GM23338 (cell line): ENCODE data around the gene FHIT. TPM values are rescaled to one million over a fixed set of nuclear protein-coding genes. Genes with fewer than 3 reads are reported as not detected.

ENCODE experiments used
- ATAC-seq: fragments of 200-7000 bp; cut with Tn5 transposase; 3 replicates; pipeline ENCODE4 v1.9.1; 2020
- DNase-seq: peaks from one replicate; pipeline ENCODE4 v3.0.0-alpha.2; 2015; ENCODE audit warnings: low spot score
- H2AFZ ChIP-seq: fragments of 200-600 bp; sonication (generic); 2 replicates; pipeline ENCODE4 v1.8.0; 2016; ENCODE audit warnings: antibody characterized with exemption, mild to moderate bottlenecking, moderate library complexity
- H3F3A ChIP-seq: fragments of 200-600 bp; sonication (generic); replicated peaks from 2 replicates; pipeline ENCODE4 v1.8.0; 2017; ENCODE audit warnings: antibody characterized with exemption, mixed run types, low read depth
- H3K27ac ChIP-seq: fragments of 200-600 bp; sonication (generic); 2 replicates; pipeline ENCODE4 v1.6.1; 2016; ENCODE audit warnings: low read depth
- H3K27me3 ChIP-seq: fragments of 200-600 bp; sonication (generic); 2 replicates; pipeline ENCODE4 v1.8.0; 2016; ENCODE audit warnings: mild to moderate bottlenecking, mixed run types, moderate library complexity; ENCODE audit not compliant: insufficient read depth
- H3K36me3 ChIP-seq: fragments of 200-600 bp; sonication (generic); 2 replicates; pipeline ENCODE4 v1.8.0; 2016; ENCODE audit warnings: mild to moderate bottlenecking; ENCODE audit not compliant: insufficient read depth
- H3K4me1 ChIP-seq: fragments of 200-600 bp; sonication (generic); 2 replicates; pipeline ENCODE4 v1.8.0; 2016; ENCODE audit warnings: mild to moderate bottlenecking, moderate library complexity; ENCODE audit not compliant: insufficient read depth
- H3K4me2 ChIP-seq: fragments of 200-600 bp; sonication (generic); 2 replicates; pipeline ENCODE4 v1.7.1; 2017; ENCODE audit warnings: mixed run types
- H3K4me3 ChIP-seq: fragments of 200-600 bp; sonication (generic); 2 replicates; pipeline ENCODE4 v1.6.1; 2016; ENCODE audit warnings: mixed run types
- H3K79me2 ChIP-seq: fragments of 200-600 bp; sonication (generic); replicated peaks from 2 replicates; pipeline ENCODE4 v1.8.0; 2017; ENCODE audit warnings: mild to moderate bottlenecking; ENCODE audit not compliant: insufficient read depth
- H3K9me2 ChIP-seq: fragments of 200-600 bp; sonication (generic); 2 replicates; pipeline ENCODE4 v1.8.0; 2017; ENCODE audit not compliant: insufficient read depth
- H4K20me1 ChIP-seq: fragments of 200-600 bp; sonication (generic); replicated peaks from 2 replicates; pipeline ENCODE4 v1.8.0; 2017; ENCODE audit warnings: mild to moderate bottlenecking; ENCODE audit not compliant: insufficient read depth
- H3K27ac Mint-ChIP-seq: 2 replicates; pipeline ENCODE4 v1.8.0; 2020; ENCODE audit warnings: inconsistent platforms, mild to moderate bottlenecking, moderate library complexity, mixed read lengths
- H3K27me3 Mint-ChIP-seq: 3 replicates; pipeline ENCODE4 v1.8.0; 2022; ENCODE audit warnings: low read depth, mild to moderate bottlenecking, moderate library complexity, mixed read lengths, inconsistent platforms; ENCODE audit not compliant: insufficient read depth, poor library complexity
- H3K36me3 Mint-ChIP-seq: 3 replicates; pipeline ENCODE4 v1.8.0; 2021; ENCODE audit warnings: low read depth, mild to moderate bottlenecking, inconsistent platforms, moderate library complexity, mixed read lengths
- H3K4me1 Mint-ChIP-seq: 3 replicates; pipeline ENCODE4 v1.8.0; 2020; ENCODE audit warnings: mild to moderate bottlenecking, inconsistent platforms, mixed read lengths
- H3K4me3 Mint-ChIP-seq: 3 replicates; pipeline ENCODE4 v1.8.0; 2021; ENCODE audit warnings: moderate library complexity, mild to moderate bottlenecking, inconsistent platforms, mixed read lengths
- H3K9me3 Mint-ChIP-seq: 3 replicates; pipeline ENCODE4 v1.8.0; 2020; ENCODE audit warnings: moderate library complexity, mild to moderate bottlenecking, inconsistent platforms, mixed read lengths
- CREB1 ChIP-seq: fragments of 250-450 bp; sonication (Bioruptor Pico); IDR thresholded peaks from 2 replicates; pipeline ENCODE4 v1.5.0; 2020; ENCODE audit warnings: low read depth, mild to moderate bottlenecking, moderate library complexity
- EZH2 ChIP-seq: fragments of 200-600 bp; sonication (generic); IDR thresholded peaks from one replicate; pipeline ENCODE4 v1.8.0; 2017; ENCODE audit warnings: antibody characterized with exemption, mild to moderate bottlenecking, low read depth; ENCODE audit not compliant: unreplicated experiment
- EZH2phosphoT487 ChIP-seq: fragments of 200-600 bp; sonication (generic); IDR thresholded peaks from one replicate; pipeline ENCODE4 v1.8.1; 2018; ENCODE audit warnings: antibody characterized with exemption; ENCODE audit not compliant: unreplicated experiment
- JUNB ChIP-seq: IDR thresholded peaks from one replicate; pipeline ENCODE4 v1.6.1; 2016; ENCODE audit warnings: antibody characterized with exemption; ENCODE audit not compliant: unreplicated experiment
- NANOG ChIP-seq: IDR thresholded peaks from 2 replicates; pipeline ENCODE4 v1.6.1; 2016; ENCODE audit warnings: antibody characterized with exemption, borderline replicate concordance
- POLR2AphosphoS5 ChIP-seq: IDR thresholded peaks from 2 replicates; pipeline ENCODE4 v1.6.1; 2016; ENCODE audit warnings: antibody characterized with exemption, low read depth
- STAT1 ChIP-seq: IDR thresholded peaks from one replicate; pipeline ENCODE4 v1.6.1; 2016; ENCODE audit warnings: antibody characterized with exemption; ENCODE audit not compliant: unreplicated experiment
- ZNF114 ChIP-seq: fragments of 250-450 bp; sonication (Bioruptor Pico); IDR thresholded peaks from 2 replicates; pipeline ENCODE4 v1.5.0; 2020; ENCODE audit warnings: mild to moderate bottlenecking, moderate library complexity
- ZNF331 ChIP-seq: fragments of 250-450 bp; sonication (Bioruptor Pico); IDR thresholded peaks from 2 replicates; pipeline ENCODE4 v1.5.0; 2020; ENCODE audit warnings: low read depth, mild to moderate bottlenecking, moderate library complexity
- ZNF462 ChIP-seq: fragments of 250-450 bp; sonication (Bioruptor Pico); IDR thresholded peaks from 2 replicates; pipeline ENCODE4 v1.5.0; 2020; ENCODE audit warnings: mild to moderate bottlenecking, moderate library complexity
- polyA plus RNA-seq: library from polyadenylated mRNA; unstranded; fragments of >200 nt; fragmentation: Nextera tagmentation; extraction: Ambion mirVana; gene quantifications from 2 replicates; pipeline ENCODE4 v1.2.1, GENCODE V29; 2016
- total RNA-seq: library from RNA; depleted of rRNA; stranded (reverse); fragments of >200 nt; shearing (Covaris generic); gene quantifications from 2 replicates; pipeline ENCODE4 v1.2.3, GENCODE V29; 2014
- TF ChIP-seq, protein P1 (sequence below): IDR thresholded peaks from one replicate; pipeline ENCODE4 v1.6.1; 2018; ENCODE audit warnings: antibody characterized with exemption; ENCODE audit not compliant: unreplicated experiment
- TF ChIP-seq, protein P2 (sequence below): IDR thresholded peaks from 2 replicates; pipeline ENCODE4 v1.6.1; 2016; ENCODE audit warnings: antibody characterized with exemption
- TF ChIP-seq, protein P3 (sequence below), 2 experiments: fragments of 200-600 bp in 1 of 2; sonication (generic) in 1 of 2; conservative IDR thresholded peaks; 2 replicates each; pipeline versions ENCODE4 v1.5.1 to v1.6.1; 2016 to 2017; ENCODE audit warnings: antibody characterized with exemption in 2 of 2, low read depth in 2 of 2, mild to moderate bottlenecking in 2 of 2, moderate library complexity in 1 of 2

The FHIT gene
- total and polyA plus RNA-seq, 2 experiments from 2014 or later: 3.0 to 8.3 TPM

DNA sequence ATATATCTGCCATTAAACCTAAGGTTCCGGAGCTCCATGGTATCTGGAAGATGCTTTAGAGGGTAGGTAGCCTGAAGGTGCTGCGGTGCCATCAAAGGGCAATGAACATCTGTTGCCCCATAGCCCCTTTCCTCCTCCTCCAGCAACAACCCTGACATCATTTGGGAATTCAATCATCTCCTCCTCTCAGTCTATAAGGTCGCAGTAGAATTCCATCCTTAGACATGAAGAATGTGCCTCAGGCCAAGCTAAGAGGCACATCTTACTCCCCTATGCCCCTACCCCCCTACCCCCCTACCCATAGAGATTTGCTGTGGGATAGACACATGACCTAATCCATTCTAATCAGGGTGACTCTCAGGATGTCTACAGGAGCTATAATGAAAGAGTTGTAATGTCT is 1101.8 kb downstream of the FHIT start:
- H3K27me3 ChIP-seq: no peaks in the 10 kb centered on the region
- no peak overlapping the region for H3K4me3 ChIP-seq
- H3K27ac Mint-ChIP-seq: no peak overlapping the region
- H3K9me2 ChIP-seq: peaks cover 3% of the 10 kb centered on the region; the same call in 1 of the 2 replicates
- TF ChIP-seq JUNB (no peak), NANOG (no peak), ZNF331 (CRISPR knock-in tag) (no peak), ZNF462 (CRISPR knock-in tag) (no peak), EZH2 (no peak), EZH2phosphoT487 (no peak), ZNF114 (CRISPR knock-in tag) (no peak), STAT1 (no peak), POLR2AphosphoS5 (no peak), CREB1 (CRISPR knock-in tag) (no peak)
- TF ChIP-seq, protein P1, sequence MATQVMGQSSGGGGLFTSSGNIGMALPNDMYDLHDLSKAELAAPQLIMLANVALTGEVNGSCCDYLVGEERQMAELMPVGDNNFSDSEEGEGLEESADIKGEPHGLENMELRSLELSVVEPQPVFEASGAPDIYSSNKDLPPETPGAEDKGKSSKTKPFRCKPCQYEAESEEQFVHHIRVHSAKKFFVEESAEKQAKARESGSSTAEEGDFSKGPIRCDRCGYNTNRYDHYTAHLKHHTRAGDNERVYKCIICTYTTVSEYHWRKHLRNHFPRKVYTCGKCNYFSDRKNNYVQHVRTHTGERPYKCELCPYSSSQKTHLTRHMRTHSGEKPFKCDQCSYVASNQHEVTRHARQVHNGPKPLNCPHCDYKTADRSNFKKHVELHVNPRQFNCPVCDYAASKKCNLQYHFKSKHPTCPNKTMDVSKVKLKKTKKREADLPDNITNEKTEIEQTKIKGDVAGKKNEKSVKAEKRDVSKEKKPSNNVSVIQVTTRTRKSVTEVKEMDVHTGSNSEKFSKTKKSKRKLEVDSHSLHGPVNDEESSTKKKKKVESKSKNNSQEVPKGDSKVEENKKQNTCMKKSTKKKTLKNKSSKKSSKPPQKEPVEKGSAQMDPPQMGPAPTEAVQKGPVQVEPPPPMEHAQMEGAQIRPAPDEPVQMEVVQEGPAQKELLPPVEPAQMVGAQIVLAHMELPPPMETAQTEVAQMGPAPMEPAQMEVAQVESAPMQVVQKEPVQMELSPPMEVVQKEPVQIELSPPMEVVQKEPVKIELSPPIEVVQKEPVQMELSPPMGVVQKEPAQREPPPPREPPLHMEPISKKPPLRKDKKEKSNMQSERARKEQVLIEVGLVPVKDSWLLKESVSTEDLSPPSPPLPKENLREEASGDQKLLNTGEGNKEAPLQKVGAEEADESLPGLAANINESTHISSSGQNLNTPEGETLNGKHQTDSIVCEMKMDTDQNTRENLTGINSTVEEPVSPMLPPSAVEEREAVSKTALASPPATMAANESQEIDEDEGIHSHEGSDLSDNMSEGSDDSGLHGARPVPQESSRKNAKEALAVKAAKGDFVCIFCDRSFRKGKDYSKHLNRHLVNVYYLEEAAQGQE: no peak
- TF ChIP-seq, protein P2, sequence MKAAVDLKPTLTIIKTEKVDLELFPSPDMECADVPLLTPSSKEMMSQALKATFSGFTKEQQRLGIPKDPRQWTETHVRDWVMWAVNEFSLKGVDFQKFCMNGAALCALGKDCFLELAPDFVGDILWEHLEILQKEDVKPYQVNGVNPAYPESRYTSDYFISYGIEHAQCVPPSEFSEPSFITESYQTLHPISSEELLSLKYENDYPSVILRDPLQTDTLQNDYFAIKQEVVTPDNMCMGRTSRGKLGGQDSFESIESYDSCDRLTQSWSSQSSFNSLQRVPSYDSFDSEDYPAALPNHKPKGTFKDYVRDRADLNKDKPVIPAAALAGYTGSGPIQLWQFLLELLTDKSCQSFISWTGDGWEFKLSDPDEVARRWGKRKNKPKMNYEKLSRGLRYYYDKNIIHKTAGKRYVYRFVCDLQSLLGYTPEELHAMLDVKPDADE: no peak
- TF ChIP-seq, protein P3, sequence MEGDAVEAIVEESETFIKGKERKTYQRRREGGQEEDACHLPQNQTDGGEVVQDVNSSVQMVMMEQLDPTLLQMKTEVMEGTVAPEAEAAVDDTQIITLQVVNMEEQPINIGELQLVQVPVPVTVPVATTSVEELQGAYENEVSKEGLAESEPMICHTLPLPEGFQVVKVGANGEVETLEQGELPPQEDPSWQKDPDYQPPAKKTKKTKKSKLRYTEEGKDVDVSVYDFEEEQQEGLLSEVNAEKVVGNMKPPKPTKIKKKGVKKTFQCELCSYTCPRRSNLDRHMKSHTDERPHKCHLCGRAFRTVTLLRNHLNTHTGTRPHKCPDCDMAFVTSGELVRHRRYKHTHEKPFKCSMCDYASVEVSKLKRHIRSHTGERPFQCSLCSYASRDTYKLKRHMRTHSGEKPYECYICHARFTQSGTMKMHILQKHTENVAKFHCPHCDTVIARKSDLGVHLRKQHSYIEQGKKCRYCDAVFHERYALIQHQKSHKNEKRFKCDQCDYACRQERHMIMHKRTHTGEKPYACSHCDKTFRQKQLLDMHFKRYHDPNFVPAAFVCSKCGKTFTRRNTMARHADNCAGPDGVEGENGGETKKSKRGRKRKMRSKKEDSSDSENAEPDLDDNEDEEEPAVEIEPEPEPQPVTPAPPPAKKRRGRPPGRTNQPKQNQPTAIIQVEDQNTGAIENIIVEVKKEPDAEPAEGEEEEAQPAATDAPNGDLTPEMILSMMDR (conservative IDR thresholded peaks at IDR 0.05; ENCODE audit: low read depth in 2 of 2): no peak
- no peak overlapping the region for H2AFZ ChIP-seq
- no peaks in the 10 kb centered on the region for H3K27me3 Mint-ChIP-seq
- no peak overlapping the region for H3K4me2 ChIP-seq
- no peak overlapping the region for H3K27ac ChIP-seq
- no peak overlapping the region for H3K4me3 Mint-ChIP-seq
- no peaks in the 10 kb centered on the region for H3K79me2 ChIP-seq
- DNase-seq (no peak), ATAC-seq (no peak)
- no peaks in the 10 kb centered on the region for H3F3A ChIP-seq
- no peaks in the 10 kb centered on the region for H3K9me3 Mint-ChIP-seq
- H3K36me3 ChIP-seq: no peaks in the 10 kb centered on the region
- H4K20me1 ChIP-seq: no peaks in the 10 kb centered on the region
- no peaks in the 10 kb centered on the region for H3K36me3 Mint-ChIP-seq
- H3K4me1 ChIP-seq: no peaks in the 10 kb centered on the region
- peaks cover 10% of the 10 kb centered on the region; the same call in 2 of the 3 replicates for H3K4me1 Mint-ChIP-seq
